Measurements from ENCODE around the gene CTPS2. TPM values are rescaled to one million over a fixed set of nuclear protein-coding genes. Genes with fewer than 3 reads are reported as not detected.

Gene CTPS2
- total RNA-seq, 1 donor from 2014 or later: 116 TPM

DNA sequence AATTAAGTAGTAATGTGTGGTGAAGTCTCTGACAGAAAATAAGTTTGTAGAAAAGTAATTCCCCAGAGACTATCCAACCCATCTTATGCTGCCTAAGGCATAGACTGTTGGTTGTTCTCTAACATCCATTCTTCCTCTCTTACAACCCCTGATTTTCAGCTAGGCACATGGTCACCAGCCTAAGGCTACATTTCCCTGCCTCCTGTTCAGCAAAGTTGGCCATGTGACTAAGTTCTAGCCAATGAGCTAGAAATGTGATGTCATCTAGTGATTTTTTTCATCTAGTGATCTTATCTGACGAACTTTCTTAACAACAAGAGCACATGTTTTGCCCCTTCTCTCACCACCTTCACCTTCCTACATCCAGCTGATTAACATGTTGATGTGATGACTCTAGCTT lies 164.8 kb downstream of the CTPS2 start:
- Mint-ChIP-seq H3K27me3 (ENCODE audit: insufficient read depth, low read depth) (peaks cover 3% of the 10 kb centered on the region), H3K36me3 (no peaks in the 10 kb centered on the region), H3K4me1 (peaks cover 10% of the 10 kb centered on the region), H3K4me3 (no peak overlapping the region), H3K27ac (no peak overlapping the region), H3K9me3 (no peaks in the 10 kb centered on the region)
- no peak overlapping the region for H2AFZ ChIP-seq (replicated peaks)
- H3K4me2 ChIP-seq: no peak overlapping the region
- no peak for DNase-seq (ENCODE audit: low spot score)
- H3K36me3 ChIP-seq: no peaks in the 10 kb centered on the region
- no peak overlapping the region for H3K9ac ChIP-seq
- no peak overlapping the region for H3K27ac ChIP-seq
- no peaks in the 10 kb centered on the region for H3K4me1 ChIP-seq
- H3K79me2 ChIP-seq (ENCODE audit: low read depth): no peaks in the 10 kb centered on the region
- no peaks in the 10 kb centered on the region for H3K9me3 ChIP-seq (ENCODE audit: low read depth)
- H3F3A ChIP-seq (ENCODE audit: low read depth): no peaks in the 10 kb centered on the region
- TF ChIP-seq EZH2 (IDR thresholded peaks at IDR 0.05) (no peak), EZH2phosphoT487 (IDR thresholded peaks at IDR 0.05) (no peak)
- TF ChIP-seq, protein P1, sequence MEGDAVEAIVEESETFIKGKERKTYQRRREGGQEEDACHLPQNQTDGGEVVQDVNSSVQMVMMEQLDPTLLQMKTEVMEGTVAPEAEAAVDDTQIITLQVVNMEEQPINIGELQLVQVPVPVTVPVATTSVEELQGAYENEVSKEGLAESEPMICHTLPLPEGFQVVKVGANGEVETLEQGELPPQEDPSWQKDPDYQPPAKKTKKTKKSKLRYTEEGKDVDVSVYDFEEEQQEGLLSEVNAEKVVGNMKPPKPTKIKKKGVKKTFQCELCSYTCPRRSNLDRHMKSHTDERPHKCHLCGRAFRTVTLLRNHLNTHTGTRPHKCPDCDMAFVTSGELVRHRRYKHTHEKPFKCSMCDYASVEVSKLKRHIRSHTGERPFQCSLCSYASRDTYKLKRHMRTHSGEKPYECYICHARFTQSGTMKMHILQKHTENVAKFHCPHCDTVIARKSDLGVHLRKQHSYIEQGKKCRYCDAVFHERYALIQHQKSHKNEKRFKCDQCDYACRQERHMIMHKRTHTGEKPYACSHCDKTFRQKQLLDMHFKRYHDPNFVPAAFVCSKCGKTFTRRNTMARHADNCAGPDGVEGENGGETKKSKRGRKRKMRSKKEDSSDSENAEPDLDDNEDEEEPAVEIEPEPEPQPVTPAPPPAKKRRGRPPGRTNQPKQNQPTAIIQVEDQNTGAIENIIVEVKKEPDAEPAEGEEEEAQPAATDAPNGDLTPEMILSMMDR (IDR thresholded peaks at IDR 0.05): no peak
- no peak overlapping the region for H3K4me3 ChIP-seq
- H3K27me3 ChIP-seq: no peaks in the 10 kb centered on the region
- H4K20me1 ChIP-seq (ENCODE audit: low read depth): no peaks in the 10 kb centered on the region

- Histone ChIP-seq H3K27ac (no peak overlapping the region), H3K9me3 (ENCODE audit: low read depth) (no peaks in the 10 kb centered on the region), H2AFZ (replicated peaks) (no peak overlapping the region), H3K4me3 (no peak overlapping the region), H3K4me1 (no peaks in the 10 kb centered on the region), H3K4me2 (no peak overlapping the region), H4K20me1 (ENCODE audit: low read depth) (no peaks in the 10 kb centered on the region), H3K9ac (no peak overlapping the region), H3K27me3 (no peaks in the 10 kb centered on the region), H3K79me2 (ENCODE audit: low read depth) (no peaks in the 10 kb centered on the region), H3K36me3 (no peaks in the 10 kb centered on the region), H3F3A (ENCODE audit: low read depth) (no peaks in the 10 kb centered on the region)
- TF ChIP-seq EZH2 (IDR thresholded peaks at IDR 0.05) (no peak), EZH2phosphoT487 (IDR thresholded peaks at IDR 0.05) (no peak)
- TF ChIP-seq, protein P1 (IDR thresholded peaks at IDR 0.05): no peak
- Mint-ChIP-seq H3K4me3 (no peak overlapping the region), H3K4me1 (peaks cover 4% of the 10 kb centered on the region), H3K27ac (no peak overlapping the region), H3K9me3 (no peaks in the 10 kb centered on the region), H3K36me3 (no peaks in the 10 kb centered on the region), H3K27me3 (ENCODE audit: insufficient read depth, low read depth) (peaks cover 6% of the 10 kb centered on the region)
- DNase-seq (ENCODE audit: low spot score): no peak
Measured at GRCh38 chrX:16544969-16545368, 167.5 kb downstream of the CTPS2 start.

MicroRNAs encoded within 50 kb of the gene (microRNA counts, 767-probe panel; counts per million panel counts)
- microRNA hsa-miR-548am-3p: 460 counts per million, percentile 90 among the panel's probes with 10 or more counts

Small RNA genes lying within 50 kb of the gene (microRNA-seq; reads per million reads assigned to microRNA genes)
- gene MIR548AM: not detected

Small RNA genes lying within 50 kb of the gene (small RNA-seq; reads per million reads assigned to genes)
- gene MIR548AM: not detected

Other genes starting within 250 kb of the CTPS2 start
- gene S100G, start 62.5 kb downstream of the CTPS2 start, total RNA-seq (ENCODE audit: low replicate concordance): not detected in 2 replicates
- gene SYAP1, start 6.9 kb upstream of the CTPS2 start, total RNA-seq (ENCODE audit: low replicate concordance): 23.5 and 39.7 TPM in 2 replicates
- 26.6 and 37.1 TPM in 2 replicates for gene TXLNG, start 73.8 kb upstream of the CTPS2 start, total RNA-seq (ENCODE audit: low replicate concordance)
- gene RBBP7, start 157.7 kb upstream of the CTPS2 start, total RNA-seq (ENCODE audit: low replicate concordance): 314 and 425 TPM in 2 replicates
- gene REPS2, start 234.0 kb upstream of the CTPS2 start, total RNA-seq (ENCODE audit: low replicate concordance): 1.2 and 4.1 TPM in 2 replicates

All from neural progenitor cell (in vitro differentiated cells).